Measurements from ENCODE around the gene PLXNC1.

DNA sequence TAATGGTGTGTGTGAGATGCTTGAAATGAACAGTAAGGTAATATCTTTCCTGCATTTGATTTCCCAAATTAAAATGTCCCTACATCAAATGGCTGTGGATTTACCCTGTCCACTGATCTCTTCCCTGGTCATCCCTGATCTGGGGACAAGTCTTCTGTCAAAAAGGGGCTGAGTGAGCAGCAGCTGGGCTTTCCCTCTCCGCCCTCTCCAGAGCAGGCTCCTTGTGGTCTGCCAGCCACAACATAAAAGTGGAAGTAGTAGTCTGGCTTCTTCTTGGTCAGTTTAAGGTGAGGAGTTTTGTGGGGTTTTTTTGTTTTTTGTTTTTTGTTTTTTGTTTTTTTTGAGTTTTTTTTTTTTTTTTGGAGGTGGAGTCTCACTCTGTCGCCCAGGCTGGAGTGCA lies 25.2 kb upstream of the PLXNC1 start:
- TF ChIP-seq, protein P1, sequence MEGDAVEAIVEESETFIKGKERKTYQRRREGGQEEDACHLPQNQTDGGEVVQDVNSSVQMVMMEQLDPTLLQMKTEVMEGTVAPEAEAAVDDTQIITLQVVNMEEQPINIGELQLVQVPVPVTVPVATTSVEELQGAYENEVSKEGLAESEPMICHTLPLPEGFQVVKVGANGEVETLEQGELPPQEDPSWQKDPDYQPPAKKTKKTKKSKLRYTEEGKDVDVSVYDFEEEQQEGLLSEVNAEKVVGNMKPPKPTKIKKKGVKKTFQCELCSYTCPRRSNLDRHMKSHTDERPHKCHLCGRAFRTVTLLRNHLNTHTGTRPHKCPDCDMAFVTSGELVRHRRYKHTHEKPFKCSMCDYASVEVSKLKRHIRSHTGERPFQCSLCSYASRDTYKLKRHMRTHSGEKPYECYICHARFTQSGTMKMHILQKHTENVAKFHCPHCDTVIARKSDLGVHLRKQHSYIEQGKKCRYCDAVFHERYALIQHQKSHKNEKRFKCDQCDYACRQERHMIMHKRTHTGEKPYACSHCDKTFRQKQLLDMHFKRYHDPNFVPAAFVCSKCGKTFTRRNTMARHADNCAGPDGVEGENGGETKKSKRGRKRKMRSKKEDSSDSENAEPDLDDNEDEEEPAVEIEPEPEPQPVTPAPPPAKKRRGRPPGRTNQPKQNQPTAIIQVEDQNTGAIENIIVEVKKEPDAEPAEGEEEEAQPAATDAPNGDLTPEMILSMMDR (IDR thresholded peaks at IDR 0.05): no peak
- TF ChIP-seq POLR2A (IDR thresholded peaks at IDR 0.05): no peak
- no peak for TF ChIP-seq POLR2AphosphoS5 (IDR thresholded peaks at IDR 0.05)

Data from upper lobe of left lung (tissue), 4 donors.